Suprapubic skin (tissue), 4 donors: ENCODE results near the gene AEBP1. TPM values are rescaled to one million over a fixed set of nuclear protein-coding genes. Genes with fewer than 3 reads are reported as not detected.

Experiments used
- DNase-seq, 2 donors: peaks; one replicate each; pipeline ENCODE4 v3.0.0-alpha.2; 2019; ENCODE audit warnings: low spot score in 2 of 2
- H3K27ac ChIP-seq: fragments of 200-600 bp; sonication (generic); one replicate; pipeline ENCODE4 v1.5.1; 2019
- H3K27me3 ChIP-seq: fragments of 200-600 bp; sonication (generic); one replicate; pipeline ENCODE4 v1.5.1; 2019
- H3K36me3 ChIP-seq: fragments of 200-600 bp; sonication (generic); one replicate; pipeline ENCODE4 v1.5.1; 2019
- H3K4me1 ChIP-seq: fragments of 200-600 bp; sonication (generic); one replicate; pipeline ENCODE4 v1.5.1; 2019
- H3K4me3 ChIP-seq: fragments of 200-600 bp; sonication (generic); one replicate; pipeline ENCODE4 v1.5.1; 2019; ENCODE audit warnings: mild to moderate bottlenecking
- H3K9me3 ChIP-seq: fragments of 200-600 bp; sonication (generic); one replicate; pipeline ENCODE4 v1.5.1; 2019
- EP300 ChIP-seq: sonication (generic); formaldehyde crosslinking; IDR thresholded peaks from one replicate; pipeline ENCODE4 v1.6.1; 2017; ENCODE audit warnings: antibody characterized with exemption
- POLR2A ChIP-seq, 2 donors: fragments of 450-650 bp; IDR thresholded peaks; one replicate each; pipeline ENCODE4 v1.6.1; 2017; ENCODE audit warnings: antibody characterized with exemption in 2 of 2, mild to moderate bottlenecking in 2 of 2, moderate library complexity in 2 of 2
- POLR2AphosphoS5 ChIP-seq, 3 donors: sonication (generic); formaldehyde crosslinking; IDR thresholded peaks; one replicate each; pipeline ENCODE4 v1.6.1; 2017; ENCODE audit warnings: antibody characterized with exemption in 3 of 3
- WGBS: methylation state at CpG from one replicate; pipeline ENCODE4 v1.1.5; 2018; 5-methylcytosine and 5-hydroxymethylcytosine counted together
- total RNA-seq, 4 donors: library from RNA; depleted of rRNA; stranded (reverse); fragments of >200 nt; gene quantifications; one replicate each; pipeline ENCODE4 v1.1.0, GENCODE V29; 2016
- TF ChIP-seq, protein P1 (sequence below), 2 donors: fragments of 200-600 bp in 1 of 2; fragments of 450-650 bp in 1 of 2; sonication (generic) in 1 of 2; IDR thresholded peaks; one replicate each; pipeline ENCODE4 v1.5.1; 2016 to 2019; ENCODE audit warnings: antibody characterized with exemption in 2 of 2, mild to moderate bottlenecking in 1 of 2, moderate library complexity in 1 of 2

AEBP1 gene
- total RNA-seq, 4 donors from 2014 or later = 24.3 to 74.0 (median 43.3) TPM

DNA sequence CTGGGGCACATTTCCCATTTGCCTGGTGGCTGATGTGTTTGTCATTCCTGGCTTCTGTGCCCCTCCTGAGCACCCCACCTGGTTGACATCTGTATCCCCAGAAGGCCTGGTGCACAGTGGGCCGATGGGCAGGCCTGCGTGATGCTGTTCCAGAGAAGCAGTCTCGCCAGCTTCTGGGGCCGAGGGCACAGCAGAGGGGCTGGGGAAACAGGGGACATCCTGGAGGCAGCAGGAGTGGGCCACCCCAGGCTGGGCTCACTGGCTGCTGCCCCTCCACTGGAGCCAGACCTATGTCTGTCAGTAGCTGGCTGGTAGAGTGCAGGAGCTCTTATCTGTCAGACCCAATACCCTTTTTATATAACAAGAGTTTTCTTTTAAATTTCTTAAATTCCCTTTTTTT lies 37.9 kb downstream of the AEBP1 start:
- peak in 1 of 2 donors; percentile 46 for DNase-seq
- Histone ChIP-seq H3K9me3 (no peaks in the 10 kb centered on the region), H3K27me3 (peaks cover 2% of the 10 kb centered on the region), H3K36me3 (no peaks in the 10 kb centered on the region), H3K4me3 (no peak overlapping the region), H3K27ac (no peak overlapping the region), H3K4me1 (peaks cover 15% of the 10 kb centered on the region)
- no peak for TF ChIP-seq POLR2AphosphoS5 (IDR thresholded peaks at IDR 0.05)
- TF ChIP-seq EP300 = no peak
- TF ChIP-seq POLR2A (IDR thresholded peaks at IDR 0.05) = no peak
- TF ChIP-seq, protein P1, sequence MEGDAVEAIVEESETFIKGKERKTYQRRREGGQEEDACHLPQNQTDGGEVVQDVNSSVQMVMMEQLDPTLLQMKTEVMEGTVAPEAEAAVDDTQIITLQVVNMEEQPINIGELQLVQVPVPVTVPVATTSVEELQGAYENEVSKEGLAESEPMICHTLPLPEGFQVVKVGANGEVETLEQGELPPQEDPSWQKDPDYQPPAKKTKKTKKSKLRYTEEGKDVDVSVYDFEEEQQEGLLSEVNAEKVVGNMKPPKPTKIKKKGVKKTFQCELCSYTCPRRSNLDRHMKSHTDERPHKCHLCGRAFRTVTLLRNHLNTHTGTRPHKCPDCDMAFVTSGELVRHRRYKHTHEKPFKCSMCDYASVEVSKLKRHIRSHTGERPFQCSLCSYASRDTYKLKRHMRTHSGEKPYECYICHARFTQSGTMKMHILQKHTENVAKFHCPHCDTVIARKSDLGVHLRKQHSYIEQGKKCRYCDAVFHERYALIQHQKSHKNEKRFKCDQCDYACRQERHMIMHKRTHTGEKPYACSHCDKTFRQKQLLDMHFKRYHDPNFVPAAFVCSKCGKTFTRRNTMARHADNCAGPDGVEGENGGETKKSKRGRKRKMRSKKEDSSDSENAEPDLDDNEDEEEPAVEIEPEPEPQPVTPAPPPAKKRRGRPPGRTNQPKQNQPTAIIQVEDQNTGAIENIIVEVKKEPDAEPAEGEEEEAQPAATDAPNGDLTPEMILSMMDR (IDR thresholded peaks at IDR 0.05) = no peak
- 94% methylated on average over 2 of the region's 4 CpGs for WGBS

DNA sequence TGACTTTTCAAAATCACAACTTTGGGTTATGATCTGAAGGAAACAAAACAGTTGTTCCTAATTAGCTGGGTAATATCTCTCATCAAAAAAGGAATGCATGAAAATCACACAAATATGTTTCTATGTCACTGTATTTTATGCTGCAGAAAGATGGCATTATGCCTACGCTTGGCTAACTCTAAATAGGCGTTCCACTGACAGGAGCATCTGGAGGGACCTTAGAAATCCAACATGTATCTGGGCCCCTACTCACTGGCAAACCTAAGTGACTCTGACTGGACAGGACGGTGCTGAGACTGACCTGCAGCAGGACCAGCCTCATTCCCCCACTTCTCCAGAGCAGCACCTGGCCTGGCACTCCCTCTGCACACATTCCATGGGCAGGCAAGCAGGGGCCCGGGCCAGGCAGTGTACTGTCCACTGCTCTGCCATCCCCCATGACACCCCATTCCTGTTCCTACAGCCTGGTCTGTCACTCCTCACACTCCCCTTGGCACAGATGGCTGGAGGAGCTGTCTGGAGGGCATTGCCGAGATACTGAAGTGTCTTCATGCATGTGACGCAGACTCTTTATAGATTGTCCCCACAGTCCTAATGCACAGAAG lies 39.6 kb downstream of the AEBP1 start:
- DNase-seq = peak; percentile 35 to 65
- no peak overlapping the region for H3K27ac ChIP-seq

DNA sequence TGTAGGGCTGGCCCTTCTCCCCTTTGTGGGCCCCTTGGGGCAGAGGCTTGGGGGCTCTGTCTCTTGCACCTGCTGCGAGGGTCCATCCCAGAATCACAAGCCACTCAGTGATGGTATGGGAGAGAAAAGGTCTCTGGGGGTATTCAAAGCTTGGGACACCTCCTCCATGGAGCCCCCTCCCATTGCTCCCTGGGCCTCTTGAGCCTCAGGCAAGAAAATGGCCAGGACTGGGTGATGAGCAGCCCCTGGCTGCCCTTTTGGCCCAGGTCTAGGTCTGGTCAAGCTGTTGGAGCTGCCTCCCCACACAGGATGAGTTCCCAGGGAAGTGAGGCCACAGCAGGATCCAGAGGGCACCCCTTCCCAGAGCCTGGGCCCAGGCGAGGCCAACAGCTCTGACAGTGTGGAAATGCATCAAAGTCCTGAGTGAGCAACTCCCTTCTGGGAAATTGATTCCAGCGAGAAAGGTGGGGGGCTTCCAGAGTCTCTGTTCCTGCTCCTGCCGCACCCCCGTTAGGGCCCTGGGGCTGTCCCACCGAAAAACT lies 40.4 kb downstream of the AEBP1 start:
- Histone ChIP-seq H3K27me3 (peaks cover 2% of the 10 kb centered on the region), H3K4me1 (peaks cover 15% of the 10 kb centered on the region), H3K4me3 (no peak overlapping the region), H3K36me3 (no peaks in the 10 kb centered on the region), H3K9me3 (no peaks in the 10 kb centered on the region), H3K27ac (no peak overlapping the region)
- 100% methylated on average over 1 of the region's 6 CpGs for WGBS
- peak; percentile 45 to 49 for DNase-seq
- TF ChIP-seq POLR2AphosphoS5 (IDR thresholded peaks at IDR 0.05) = no peak
- TF ChIP-seq, protein P1 (IDR thresholded peaks at IDR 0.05) = no peak
- no peak for TF ChIP-seq POLR2A (IDR thresholded peaks at IDR 0.05)
- no peak for TF ChIP-seq EP300

More for the DNA sequence above, 39.6 kb downstream of the AEBP1 start:
- 72% methylated on average over 6 of the region's 6 CpGs for WGBS
- no peaks in the 10 kb centered on the region for H3K36me3 ChIP-seq
- TF ChIP-seq POLR2AphosphoS5 (IDR thresholded peaks at IDR 0.05) (no peak), POLR2A (IDR thresholded peaks at IDR 0.05) (no peak), EP300 (no peak)
- TF ChIP-seq, protein P1 (IDR thresholded peaks at IDR 0.05) = no peak
- no peaks in the 10 kb centered on the region for H3K9me3 ChIP-seq
- no peak overlapping the region for H3K4me3 ChIP-seq
- peaks cover 2% of the 10 kb centered on the region for H3K27me3 ChIP-seq
- peaks cover 15% of the 10 kb centered on the region for H3K4me1 ChIP-seq

- TF ChIP-seq EP300 (no peak), POLR2A (IDR thresholded peaks at IDR 0.05) (no peak)
- no peak overlapping the region for H3K27ac ChIP-seq
- DNase-seq = peak; percentile 62 to 76
- peaks cover 2% of the 10 kb centered on the region for H3K27me3 ChIP-seq
- no peaks in the 10 kb centered on the region for H3K9me3 ChIP-seq
- H3K4me3 ChIP-seq = peak overlapping the region; percentile 45
- 81% methylated on average over 22 of the region's 31 CpGs for WGBS
- H3K4me1 ChIP-seq = peaks cover 15% of the 10 kb centered on the region
- no peaks in the 10 kb centered on the region for H3K36me3 ChIP-seq
These were observed 40.9 kb downstream of the AEBP1 start for GRCh38 chr7:44144968-44145478.

- Histone ChIP-seq H3K27me3 (no peaks in the 10 kb centered on the region), H3K36me3 (no peaks in the 10 kb centered on the region), H3K27ac (no peak overlapping the region), H3K4me3 (peak overlapping the region; percentile 45), H3K9me3 (no peaks in the 10 kb centered on the region), H3K4me1 (peaks cover 15% of the 10 kb centered on the region)
- 43% methylated on average over 9 of the region's 53 CpGs for WGBS
- TF ChIP-seq, protein P1 (IDR thresholded peaks at IDR 0.05) = no peak
- TF ChIP-seq EP300 (no peak), POLR2A (IDR thresholded peaks at IDR 0.05) (no peak), POLR2AphosphoS5 (IDR thresholded peaks at IDR 0.05) (no peak)
- peak in 1 of 2 donors; percentile 65 for DNase-seq
These were observed 41.4 kb downstream of the AEBP1 start for GRCh38 chr7:44145479-44145968.
